BLaER1 treated with 17β-estradiol and CSF1 and Interleukin-3, amounts not matched to agents 10 nM and 100 nM (cell line): ENCODE results near the gene MSMO1.
A peak's percentile ranks its signal among the peaks of the same experiment; 100 is the strongest.

Source experiments
- H3K27ac ChIP-seq, 11 experiments: shearing (Covaris generic); formaldehyde crosslinking; 2 replicates each; pipeline ENCODE4 v1.8.1; 2022
- H3K27me3 ChIP-seq, 11 experiments: shearing (Covaris generic); formaldehyde crosslinking; 2 replicates each; pipeline ENCODE4 v1.8.1; 2022
- H3K36me3 ChIP-seq, 11 experiments: shearing (Covaris generic); formaldehyde crosslinking; 2 replicates each; pipeline ENCODE4 v1.8.1; 2022
- H3K4me1 ChIP-seq, 10 experiments: shearing (Covaris generic); formaldehyde crosslinking; 2 replicates each; pipeline ENCODE4 v1.8.1; 2022
- H3K4me2 ChIP-seq, 11 experiments: shearing (Covaris generic); formaldehyde crosslinking; 2 replicates each; pipeline ENCODE4 v1.8.1; 2022
- H3K4me3 ChIP-seq, 10 experiments: shearing (Covaris generic); formaldehyde crosslinking; 2 replicates each; pipeline ENCODE4 v1.8.1; 2022
- H3K9ac ChIP-seq, 11 experiments: shearing (Covaris generic); formaldehyde crosslinking; 2 replicates each; pipeline ENCODE4 v1.8.1; 2022
- H3K9me3 ChIP-seq, 11 experiments: shearing (Covaris generic); formaldehyde crosslinking; replicated peaks in 1 of 11; 2 replicates each; pipeline ENCODE4 v1.8.1; 2022
- H4K20me1 ChIP-seq, 11 experiments: shearing (Covaris generic); formaldehyde crosslinking; 2 replicates each; pipeline ENCODE4 v1.8.1; 2022
- Cebpa-rat ChIP-seq, 11 experiments: shearing (Covaris generic); IDR thresholded peaks; 2 replicates each; pipeline ENCODE4 v1.8.1; 2022

MSMO1 gene

GRCh38 chr4:165293061-165293460 is 34.4 kb upstream of the MSMO1 start:
- Histone ChIP-seq H3K27me3 (no peaks in the 10 kb centered on the region), H3K4me3 (no peak overlapping the region), H3K4me2 (peak overlapping the region in 1 of 11 experiments; percentile 77; a peak in 2 of 22 replicates), H3K9ac (peak overlapping the region in 1 of 11 experiments; percentile 9; a peak in 1 of 22 replicates), H3K36me3 (peaks cover 28 to 100% (median 81%) of the 10 kb centered on the region in 11 experiments), H3K4me1 (peaks cover 25 to 64% (median 36%) of the 10 kb centered on the region in 10 experiments), H3K9me3 (no peaks in the 10 kb centered on the region), H3K27ac (no peak overlapping the region), H4K20me1 (peaks cover 0 to 81% (median 40%) of the 10 kb centered on the region in 11 experiments; a peak in 14 of 22 replicates)
- TF ChIP-seq Cebpa-rat (IDR thresholded peaks at IDR 0.05): no peak

DNA sequence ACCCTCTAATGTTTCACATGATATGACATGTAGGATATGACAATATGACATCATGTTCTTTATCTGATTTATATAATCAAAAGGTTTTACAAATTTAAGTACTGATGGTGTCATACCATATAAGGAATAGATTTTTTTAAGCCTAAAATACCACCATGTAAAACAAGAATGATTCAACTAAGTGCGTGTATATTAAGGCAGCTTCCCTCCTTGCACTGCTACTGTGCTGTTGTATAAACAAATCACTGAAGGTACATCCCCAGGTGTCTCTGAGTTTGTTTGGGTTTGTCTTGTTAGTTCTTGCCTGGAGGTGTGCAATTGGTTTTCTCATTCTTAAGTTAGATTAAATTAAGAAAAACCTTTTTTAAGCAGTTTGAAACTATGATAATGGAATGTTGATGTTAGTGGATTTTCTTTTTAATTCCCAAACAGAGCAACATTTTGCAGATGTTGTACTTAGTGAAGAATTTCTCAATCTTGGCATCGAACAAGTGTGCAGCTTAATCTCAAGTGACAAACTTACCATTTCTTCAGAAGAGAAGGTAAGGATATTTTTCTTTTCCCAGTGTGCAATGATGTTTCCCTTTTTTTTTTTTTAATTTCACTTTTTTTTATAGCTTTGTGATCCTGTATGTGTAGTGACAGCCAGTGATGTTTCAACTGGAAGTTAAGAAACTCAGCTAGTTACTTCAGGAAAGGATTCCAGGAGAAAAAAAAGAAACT is 33.4 kb upstream of the MSMO1 start:
- Histone ChIP-seq H3K36me3 (peaks cover 36 to 100% (median 87%) of the 10 kb centered on the region in 11 experiments), H3K9me3 (no peaks in the 10 kb centered on the region), H3K27me3 (no peaks in the 10 kb centered on the region), H3K27ac (peak overlapping the region in 9 of 11 experiments; percentile 1 to 75 (median 54); a peak in 12 of 22 replicates), H3K4me2 (peak overlapping the region; percentile 24 to 87 (median 62); a peak in 21 of 22 replicates), H3K9ac (peak overlapping the region in 6 of 11 experiments; percentile 1 to 60 (median 38); a peak in 4 of 22 replicates), H3K4me3 (no peak overlapping the region), H3K4me1 (peaks cover 16 to 56% (median 29%) of the 10 kb centered on the region in 10 experiments), H4K20me1 (peaks cover 0 to 71% (median 34%) of the 10 kb centered on the region in 11 experiments; a peak in 14 of 22 replicates)
- no peak for TF ChIP-seq Cebpa-rat (IDR thresholded peaks at IDR 0.05)

- H3K36me3 ChIP-seq: peaks cover 45 to 100% (median 90%) of the 10 kb centered on the region in 11 experiments
These were observed 32.6 kb upstream of the MSMO1 start for GRCh38 chr4:165294907-165295306.

GRCh38 chr4:165297626-165298025 is 29.8 kb upstream of the MSMO1 start:
- H3K9me3 ChIP-seq: no peaks in the 10 kb centered on the region
- H3K4me3 ChIP-seq: no peak overlapping the region
- TF ChIP-seq Cebpa-rat (IDR thresholded peaks at IDR 0.05): no peak
- no peak overlapping the region for H3K4me2 ChIP-seq
- peaks cover 6 to 68% (median 26%) of the 10 kb centered on the region in 11 experiments; a peak in 13 of 22 replicates for H4K20me1 ChIP-seq
- H3K27ac ChIP-seq: 0 out of 22 replicates have a peak overlapping the region, but pooled peaks of 1 of the 11 experiments have one; percentile 26
- H3K9ac ChIP-seq: no peak overlapping the region
- peaks cover 45 to 99% (median 79%) of the 10 kb centered on the region in 11 experiments for H3K36me3 ChIP-seq
- H3K27me3 ChIP-seq: no peaks in the 10 kb centered on the region
- H3K4me1 ChIP-seq: peaks cover 40 to 71% (median 57%) of the 10 kb centered on the region in 10 experiments

More at GRCh38 chr4:165294907-165295306, 32.6 kb upstream of the MSMO1 start:
- Histone ChIP-seq H3K27ac (peak overlapping the region in 10 of 11 experiments; percentile 1 to 75 (median 54); a peak in 16 of 22 replicates), H3K9me3 (no peaks in the 10 kb centered on the region), H3K4me3 (peak overlapping the region in 3 of 10 experiments; percentile 18 to 31 (median 24); a peak in 1 of 20 replicates), H3K4me2 (peak overlapping the region; percentile 24 to 87 (median 62)), H3K27me3 (no peaks in the 10 kb centered on the region), H3K9ac (peak overlapping the region in 7 of 11 experiments; percentile 1 to 60 (median 32); a peak in 7 of 22 replicates), H4K20me1 (peaks cover 2 to 66% (median 31%) of the 10 kb centered on the region in 11 experiments; a peak in 14 of 22 replicates), H3K4me1 (peaks cover 22 to 56% (median 36%) of the 10 kb centered on the region in 10 experiments)
- no peak for TF ChIP-seq Cebpa-rat (IDR thresholded peaks at IDR 0.05)

- TF ChIP-seq Cebpa-rat (IDR thresholded peaks at IDR 0.05): no peak
- H4K20me1 ChIP-seq: peaks cover 2 to 75% (median 21%) of the 10 kb centered on the region in 11 experiments; a peak in 13 of 22 replicates
- no peaks in the 10 kb centered on the region for H3K27me3 ChIP-seq
- H3K4me3 ChIP-seq: no peak overlapping the region
- peaks cover 64 to 99% (median 83%) of the 10 kb centered on the region in 11 experiments for H3K36me3 ChIP-seq
- no peak overlapping the region for H3K9ac ChIP-seq
- peak overlapping the region in 3 of 11 experiments; percentile 30 to 50 (median 41); a peak in 5 of 22 replicates for H3K27ac ChIP-seq
- H3K9me3 ChIP-seq: no peaks in the 10 kb centered on the region; a peak in 1 of 22 replicates
- peak overlapping the region in 8 of 11 experiments; percentile 4 to 57 (median 28); a peak in 12 of 22 replicates for H3K4me2 ChIP-seq
- H3K4me1 ChIP-seq: peaks cover 32 to 53% (median 45%) of the 10 kb centered on the region in 10 experiments
These were observed 27.9 kb upstream of the MSMO1 start for GRCh38 chr4:165299399-165300060.

GRCh38 chr4:165301833-165302232 is 25.6 kb upstream of the MSMO1 start:
- H4K20me1 ChIP-seq: peaks cover 0 to 65% (median 12%) of the 10 kb centered on the region in 11 experiments; a peak in 11 of 22 replicates
- H3K36me3 ChIP-seq: peaks cover 70 to 99% (median 87%) of the 10 kb centered on the region in 11 experiments
- peak overlapping the region in 4 of 11 experiments; percentile 2 to 65 (median 47); a peak in 4 of 22 replicates for H3K9ac ChIP-seq
- TF ChIP-seq Cebpa-rat (IDR thresholded peaks at IDR 0.05): no peak
- H3K27me3 ChIP-seq: no peaks in the 10 kb centered on the region
- peak overlapping the region in 2 of 10 experiments; percentile 28 to 36; a peak in 4 of 20 replicates for H3K4me3 ChIP-seq
- peaks cover 23 to 37% (median 32%) of the 10 kb centered on the region in 10 experiments for H3K4me1 ChIP-seq
- peaks cover 0 to 1% (median 0%) of the 10 kb centered on the region in 11 experiments; a peak in 2 of 22 replicates for H3K9me3 ChIP-seq
- peak overlapping the region in 6 of 11 experiments; percentile 0 to 53 (median 18); a peak in 4 of 22 replicates for H3K27ac ChIP-seq
- peak overlapping the region; percentile 13 to 77 (median 43); a peak in 17 of 22 replicates for H3K4me2 ChIP-seq

DNA sequence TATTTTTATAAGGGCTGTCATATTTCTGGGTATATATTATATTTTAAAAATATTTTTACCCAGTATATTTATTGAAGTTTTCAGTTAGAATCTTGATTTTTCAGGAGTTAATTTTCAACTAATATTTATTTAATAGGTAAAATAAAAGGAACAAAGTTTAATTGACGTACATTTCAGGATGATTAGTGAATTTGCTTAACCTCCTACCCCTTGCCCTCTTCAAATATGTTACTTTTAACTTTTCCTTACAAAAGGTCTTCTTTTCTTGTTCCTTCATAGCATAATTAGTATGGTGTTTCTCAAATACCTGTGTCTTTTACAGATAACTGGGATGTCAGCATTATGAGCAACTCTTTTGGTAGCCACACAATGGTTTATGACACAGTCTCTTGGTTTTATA is 24.8 kb upstream of the MSMO1 start:
- Histone ChIP-seq H3K4me1 (peaks cover 23 to 37% (median 32%) of the 10 kb centered on the region in 10 experiments), H3K36me3 (peaks cover 69 to 99% (median 88%) of the 10 kb centered on the region in 11 experiments)

GRCh38 chr4:165308166-165308565 is 19.3 kb upstream of the MSMO1 start:
- Histone ChIP-seq H3K27ac (no peak overlapping the region), H3K36me3 (peaks cover 86 to 100% (median 99%) of the 10 kb centered on the region in 11 experiments), H3K4me1 (peaks cover 0 to 9% (median 0%) of the 10 kb centered on the region in 10 experiments; a peak in 1 of 20 replicates), H3K4me3 (no peak overlapping the region), H4K20me1 (peaks cover 0 to 33% (median 12%) of the 10 kb centered on the region in 11 experiments; a peak in 8 of 22 replicates), H3K9ac (no peak overlapping the region), H3K27me3 (no peaks in the 10 kb centered on the region), H3K4me2 (no peak overlapping the region), H3K9me3 (peaks cover 0 to 15% (median 0%) of the 10 kb centered on the region in 11 experiments; a peak in 7 of 22 replicates)
- no peak for TF ChIP-seq Cebpa-rat (IDR thresholded peaks at IDR 0.05)

More for the DNA sequence above, 24.8 kb upstream of the MSMO1 start:
- H3K4me3 ChIP-seq: no peak overlapping the region
- H3K9ac ChIP-seq: no peak overlapping the region
- peaks cover 0 to 4% (median 0%) of the 10 kb centered on the region in 11 experiments; a peak in 2 of 22 replicates for H3K9me3 ChIP-seq
- H3K4me2 ChIP-seq: no peak overlapping the region
- no peaks in the 10 kb centered on the region for H3K27me3 ChIP-seq
- TF ChIP-seq Cebpa-rat (IDR thresholded peaks at IDR 0.05): no peak
- peaks cover 0 to 64% (median 12%) of the 10 kb centered on the region in 11 experiments; a peak in 11 of 22 replicates for H4K20me1 ChIP-seq
- no peak overlapping the region for H3K27ac ChIP-seq
